NCI-H2029 treated with DMSO at 0.1 percent for 48 hours (cell line): ENCODE measurements around the gene ZNF341.
"Not testable (repeated sequence)": the region's sequence is repeated elsewhere in the genome, so short reads cannot be mapped to it uniquely, and the experiment has no call there.

Source experiments
- DNase-seq: peaks from one replicate; lab custom pipeline; 2025; lab: John Stamatoyannopoulos, UW

Gene ZNF341

DNA sequence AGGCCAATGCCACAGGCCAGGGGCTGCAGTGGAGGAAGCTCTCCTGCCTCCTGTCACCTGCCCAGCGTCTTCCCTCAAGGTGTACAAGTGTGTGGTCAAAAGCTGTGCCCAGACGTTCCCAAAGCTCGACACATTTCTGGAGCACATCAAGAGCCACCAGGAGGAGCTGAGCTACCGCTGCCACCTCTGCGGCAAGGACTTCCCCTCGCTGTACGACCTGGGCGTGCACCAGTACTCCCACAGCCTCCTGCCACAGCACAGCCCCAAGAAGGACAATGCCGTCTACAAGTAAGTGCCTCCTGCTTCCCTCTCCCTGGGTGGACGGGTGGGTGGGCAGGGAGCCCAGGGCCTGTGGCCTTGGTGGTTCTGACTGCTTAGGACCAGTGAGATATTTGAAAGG is 38.2 kb downstream of the ZNF341 start:
- no peak for DNase-seq

DNA sequence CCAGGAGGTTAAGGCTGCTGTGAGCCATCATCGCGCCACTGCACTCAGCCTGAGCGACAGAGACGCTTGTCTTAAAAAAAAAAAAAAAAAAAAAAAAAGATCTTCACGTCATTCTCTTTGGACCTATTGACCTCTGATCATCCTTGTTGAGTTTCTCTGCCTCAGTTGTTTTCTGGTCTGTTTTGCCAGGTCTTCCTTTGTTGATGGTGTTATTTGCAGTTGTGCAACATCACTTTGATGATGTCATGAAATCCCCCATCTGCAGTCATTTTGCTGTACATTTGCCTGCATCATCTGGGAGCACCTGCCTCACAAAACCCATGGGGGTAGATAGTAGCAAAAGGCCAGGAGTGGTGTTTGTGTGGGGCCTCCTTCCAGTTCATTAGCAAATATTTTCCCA is 40.1 kb downstream of the ZNF341 start:
- no peak for DNase-seq

DNA sequence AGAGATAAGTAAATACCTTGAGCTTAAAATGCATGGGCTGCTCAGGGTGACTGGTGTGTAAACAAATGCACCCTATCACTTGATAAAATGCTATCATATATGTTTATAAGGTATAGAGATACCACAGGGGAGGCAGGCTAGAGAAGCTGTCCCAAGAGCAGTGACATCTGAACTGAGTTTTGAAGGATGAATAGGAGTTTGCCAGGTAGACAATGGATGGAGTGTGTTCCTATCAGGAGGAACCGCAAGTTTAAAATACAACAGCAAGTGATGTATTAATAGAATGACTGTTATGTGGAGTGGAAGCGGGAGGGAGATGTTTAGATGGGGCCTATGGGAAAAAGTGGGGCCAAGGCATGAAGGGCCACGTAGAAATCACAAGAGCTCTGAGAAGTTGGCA is 40.6 kb downstream of the ZNF341 start:
- DNase-seq, result no peak

DNA sequence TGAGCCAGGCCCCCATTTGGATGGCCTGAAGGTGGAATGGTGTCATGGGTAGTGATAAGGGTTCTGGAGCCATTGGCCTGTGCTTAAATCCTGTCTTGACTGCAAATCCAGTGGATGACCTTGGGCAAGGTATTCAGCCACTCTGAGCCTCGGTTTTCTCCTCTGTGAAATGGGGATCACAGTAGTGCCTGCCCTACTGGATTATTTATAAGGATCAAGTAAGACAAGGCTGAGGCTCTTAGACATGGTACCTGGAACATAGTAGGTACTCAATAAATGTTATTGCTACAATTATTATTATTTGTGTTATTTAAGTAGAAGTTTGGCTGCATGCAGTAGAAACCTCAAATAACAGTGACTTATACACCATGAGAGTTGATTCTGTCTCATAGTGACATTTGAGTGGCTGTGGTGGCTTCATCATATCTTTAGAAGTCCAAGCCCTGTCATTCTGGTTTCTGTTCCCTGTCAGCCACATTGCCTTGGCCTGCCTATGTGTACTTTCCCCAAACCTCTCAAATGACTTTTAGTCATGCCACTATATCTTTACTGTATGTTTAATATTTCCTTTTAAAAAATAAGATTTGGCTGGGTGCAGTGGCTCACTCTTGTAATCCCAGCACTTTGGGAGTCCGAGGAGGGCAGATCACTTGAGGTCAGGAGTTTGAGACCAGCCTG is 41.8 kb downstream of the ZNF341 start:
- no peak for DNase-seq

DNA sequence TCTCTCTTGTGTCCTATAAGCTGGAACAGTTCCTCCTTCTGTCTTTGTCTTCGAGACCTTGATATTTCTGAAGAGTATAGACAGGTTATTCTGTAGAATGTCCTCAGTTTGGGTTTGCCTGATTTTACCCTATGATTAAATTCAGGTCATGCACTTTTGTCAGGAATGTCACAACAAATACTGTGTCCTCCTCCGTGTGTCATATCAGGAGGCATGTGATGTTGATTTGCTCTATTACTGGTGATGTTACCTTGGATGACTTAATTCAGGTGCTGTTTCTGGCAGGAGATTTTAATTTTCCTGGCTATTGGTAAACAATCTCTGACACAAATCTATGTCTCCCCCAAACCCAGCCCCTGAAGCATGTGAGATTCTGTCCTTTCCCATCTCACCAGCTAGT is 46.0 kb downstream of the ZNF341 start:
- DNase-seq, result no peak

GRCh38 chr20:33781133-33781532 is 49.3 kb downstream of the ZNF341 start:
- no peak for DNase-seq

- DNase-seq, result no peak
These were observed 50.1 kb downstream of the ZNF341 start for GRCh38 chr20:33781945-33782344.

GRCh38 chr20:33783256-33783655 is 51.5 kb downstream of the ZNF341 start:
- no peak for DNase-seq

DNA sequence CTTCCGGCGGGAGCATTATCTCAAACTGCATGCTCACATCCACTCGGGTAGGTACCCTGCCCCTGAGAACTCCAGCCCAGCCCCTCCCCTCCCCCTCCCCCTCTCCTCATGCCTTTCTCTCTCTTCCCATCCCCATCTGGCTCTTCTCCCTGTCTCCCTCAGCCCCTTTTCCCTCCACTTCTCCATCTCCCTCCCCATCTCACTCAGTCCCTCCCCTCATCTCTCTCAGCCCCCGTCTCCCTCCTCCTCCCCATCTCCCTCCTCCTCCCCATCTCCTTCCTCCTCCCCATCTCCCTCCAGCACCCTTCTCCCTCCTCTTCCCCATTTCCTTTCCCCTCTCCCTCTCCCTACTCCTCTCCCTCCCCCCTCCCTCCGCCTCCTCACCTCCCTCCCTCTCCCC is 52.0 kb downstream of the ZNF341 start:
- no peak for DNase-seq

DNA sequence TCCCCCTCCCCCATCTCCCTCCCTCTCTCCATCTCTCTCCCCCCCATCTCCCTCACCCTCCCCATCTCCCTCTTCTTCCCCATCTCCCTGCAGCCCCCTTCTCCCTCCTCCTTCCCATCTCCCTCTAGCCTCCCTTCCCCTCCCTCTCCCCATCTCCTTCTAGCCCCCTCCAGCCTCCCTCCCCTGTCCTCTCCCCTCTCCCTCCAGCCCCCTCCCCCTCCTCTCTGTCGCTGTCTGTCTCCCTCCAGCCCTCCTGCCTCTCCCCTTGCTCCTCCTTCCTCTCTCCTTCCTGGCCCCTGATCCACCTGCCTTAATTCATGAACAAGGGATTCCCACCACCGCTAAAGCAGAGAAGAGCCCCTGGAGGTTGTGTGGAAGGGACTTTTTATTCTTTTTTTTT is 52.4 kb downstream of the ZNF341 start:
- no peak for DNase-seq

DNA sequence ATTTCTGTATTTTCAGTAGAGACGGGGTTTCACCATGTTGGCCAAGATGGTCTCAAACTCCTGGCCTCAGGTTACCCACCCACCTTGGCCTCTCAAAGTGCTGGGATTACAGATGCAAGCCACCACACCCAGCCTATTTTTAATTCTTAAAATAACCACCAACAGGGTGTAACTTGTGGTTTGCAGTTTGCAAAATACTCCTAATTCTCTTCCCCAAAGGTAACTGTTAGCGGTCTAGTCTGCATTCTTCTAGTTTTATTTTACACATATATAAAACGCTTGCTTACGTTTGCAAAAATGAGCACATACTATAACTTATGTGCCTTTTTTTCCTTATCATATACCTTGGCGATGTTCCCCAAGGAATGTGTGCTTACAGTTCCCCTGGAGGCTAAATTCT is 53.7 kb downstream of the ZNF341 start:
- DNase-seq, result no peak

- DNase-seq, result no peak
These were observed 55.6 kb downstream of the ZNF341 start for GRCh38 chr20:33787253-33787891.

DNA sequence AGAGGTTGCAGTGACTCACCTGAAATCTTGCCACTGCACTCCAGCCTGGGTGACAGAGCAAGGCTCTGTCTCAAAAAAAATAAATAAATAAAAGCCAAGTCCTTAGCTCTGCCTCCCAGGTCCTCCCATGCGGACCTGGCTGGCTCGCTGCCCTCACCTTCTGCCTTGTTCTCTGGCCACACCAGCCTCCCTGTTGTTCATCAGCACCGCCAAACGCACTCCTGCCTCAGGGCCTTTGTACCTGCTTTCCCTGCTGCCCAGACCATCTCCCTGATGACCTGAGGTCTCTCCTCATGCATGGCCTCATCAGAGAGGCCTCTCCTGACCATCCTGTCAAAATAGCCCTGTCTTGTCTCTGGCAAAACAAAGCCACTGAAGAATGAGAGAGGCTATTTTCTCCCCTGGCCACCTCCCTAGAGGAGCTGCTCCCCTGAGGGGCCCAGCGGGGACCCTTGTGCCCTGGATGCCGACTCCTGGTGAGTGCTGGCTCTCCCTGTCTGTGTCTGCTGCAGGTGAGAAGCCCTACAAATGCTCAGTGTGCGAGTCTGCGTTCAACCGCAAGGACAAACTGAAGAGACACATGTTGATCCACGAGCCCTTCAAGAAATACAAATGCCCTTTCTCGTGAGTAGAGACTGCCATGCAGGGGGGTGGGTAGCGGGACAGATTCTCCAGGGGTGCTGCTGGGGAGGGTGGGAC is 56.7 kb downstream of the ZNF341 start:
- DNase-seq, result no peak

GRCh38 chr20:33789109-33789857 is 57.5 kb downstream of the ZNF341 start:
- peak; percentile 92 for DNase-seq

- no peak for DNase-seq
These were observed 58.0 kb downstream of the ZNF341 start for GRCh38 chr20:33789858-33790182.

- DNase-seq, result peak; percentile 71
These were observed 58.8 kb downstream of the ZNF341 start for GRCh38 chr20:33790566-33790965.

DNA sequence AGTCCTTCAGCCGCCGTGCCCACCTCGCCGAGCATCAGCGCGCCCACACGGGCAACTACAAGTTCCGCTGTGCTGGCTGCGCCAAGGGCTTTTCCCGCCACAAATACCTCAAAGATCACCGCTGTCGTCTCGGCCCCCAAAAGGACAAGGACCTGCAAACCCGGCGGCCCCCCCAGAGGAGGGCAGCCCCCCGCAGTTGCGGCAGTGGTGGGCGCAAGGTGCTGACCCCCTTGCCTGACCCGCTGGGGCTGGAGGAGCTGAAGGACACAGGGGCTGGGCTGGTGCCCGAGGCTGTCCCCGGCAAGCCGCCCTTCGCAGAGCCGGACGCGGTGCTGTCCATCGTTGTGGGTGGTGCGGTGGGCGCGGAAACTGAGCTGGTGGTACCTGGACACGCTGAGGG is 59.2 kb downstream of the ZNF341 start:
- no peak for DNase-seq

DNA sequence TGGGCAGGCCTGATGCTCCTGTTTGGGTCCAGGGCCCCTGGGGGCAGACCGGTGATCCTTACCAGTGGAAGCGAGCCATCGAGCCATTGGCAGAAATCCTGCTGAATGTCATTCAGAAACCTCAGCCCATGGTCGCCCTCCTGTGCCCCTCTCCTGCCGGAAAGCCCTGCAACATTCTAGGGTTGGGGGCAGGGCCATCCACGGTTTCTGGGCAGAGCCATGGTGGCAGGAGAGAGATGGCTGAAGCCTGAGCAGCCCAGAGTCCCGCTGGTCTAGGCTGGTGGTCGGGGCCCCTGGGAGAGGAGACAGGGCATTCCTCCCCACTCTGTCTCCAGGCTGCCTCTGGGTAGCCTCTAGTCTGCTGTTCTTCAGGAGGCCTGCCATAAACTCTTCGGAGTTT is 59.7 kb downstream of the ZNF341 start:
- no peak for DNase-seq

- peak; percentile 15 for DNase-seq
These were observed 60.3 kb downstream of the ZNF341 start for GRCh38 chr20:33791959-33792597.

DNA sequence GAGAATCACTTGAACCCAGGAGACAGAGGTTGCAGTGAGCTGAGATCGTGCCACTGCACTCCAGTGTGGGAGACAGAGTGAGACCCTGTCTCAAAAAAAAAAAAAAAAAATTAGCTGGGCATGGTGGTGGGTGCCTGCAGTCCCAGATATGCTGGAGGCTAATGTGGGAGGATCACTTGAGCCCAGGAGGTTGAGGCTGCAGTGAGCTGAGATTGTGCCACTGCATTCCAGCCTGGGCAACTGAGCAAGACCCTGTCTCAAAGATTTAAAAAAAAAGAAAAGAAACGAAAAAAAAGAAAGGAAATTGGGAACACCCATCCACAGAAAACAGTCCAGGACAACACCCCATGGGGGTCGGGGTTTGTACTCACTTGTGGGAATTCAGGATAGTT is 60.8 kb downstream of the ZNF341 start:
- DNase-seq, result not testable (repeated sequence)

- DNase-seq, result no peak
These were observed 61.5 kb downstream of the ZNF341 start for GRCh38 chr20:33793011-33793931.
